HEK293 (cell line): Measurements from ENCODE around the gene PLPPR2.
A peak's percentile ranks its signal among the peaks of the same experiment; 100 is the strongest.

Source experiments
- KLF10 ChIP-seq: fragments of 450-650 bp; IDR thresholded peaks from 2 replicates; pipeline ENCODE4 v1.5.1; 2018; ENCODE audit warnings: missing biosample characterization, mild to moderate bottlenecking, missing genetic modification characterization
- OSR2 ChIP-seq: fragments of 450-650 bp; formaldehyde crosslinking; IDR thresholded peaks from 2 replicates; pipeline ENCODE4 v1.5.1; 2016; ENCODE audit warnings: missing biosample characterization, missing genetic modification characterization
- PRDM4 ChIP-seq: fragments of 450-650 bp; formaldehyde crosslinking; IDR thresholded peaks from 2 replicates; pipeline ENCODE4 v1.5.1; 2017; ENCODE audit warnings: missing biosample characterization, missing genetic modification characterization
- SCRT2 ChIP-seq: fragments of 450-650 bp; formaldehyde crosslinking; IDR thresholded peaks from 2 replicates; pipeline ENCODE4 v1.5.1; 2016; ENCODE audit warnings: missing biosample characterization, missing genetic modification characterization
- SP7 ChIP-seq: fragments of 450-650 bp; formaldehyde crosslinking; IDR thresholded peaks from 2 replicates; pipeline ENCODE4 v1.5.1; 2016; ENCODE audit warnings: missing biosample characterization, missing genetic modification characterization
- ZNF121 ChIP-seq: fragments of 450-650 bp; formaldehyde crosslinking; IDR thresholded peaks from 2 replicates; pipeline ENCODE4 v1.5.1; 2016; ENCODE audit warnings: missing biosample characterization, missing genetic modification characterization
- ZNF157 ChIP-seq: fragments of 450-650 bp; formaldehyde crosslinking; IDR thresholded peaks from 2 replicates; pipeline ENCODE4 v1.5.1; 2016; ENCODE audit warnings: missing biosample characterization, missing genetic modification characterization
- ZNF175 ChIP-seq: fragments of 450-650 bp; formaldehyde crosslinking; IDR thresholded peaks from 2 replicates; pipeline ENCODE4 v1.5.1; 2016; ENCODE audit warnings: missing biosample characterization, missing genetic modification characterization
- ZNF184 ChIP-seq: fragments of 450-650 bp; IDR thresholded peaks from 2 replicates; pipeline ENCODE4 v1.5.1; 2018; ENCODE audit warnings: missing biosample characterization, mild to moderate bottlenecking, missing genetic modification characterization
- ZNF24 ChIP-seq: fragments of 450-650 bp; formaldehyde crosslinking; IDR thresholded peaks from 2 replicates; pipeline ENCODE4 v1.5.1; 2016; ENCODE audit warnings: missing biosample characterization, missing genetic modification characterization
- ZNF404 ChIP-seq: fragments of 450-650 bp; formaldehyde crosslinking; IDR thresholded peaks from 2 replicates; pipeline ENCODE4 v1.5.1; 2017; ENCODE audit warnings: missing biosample characterization, missing genetic modification characterization
- ZNF423 ChIP-seq: fragments of 450-650 bp; formaldehyde crosslinking; IDR thresholded peaks from 2 replicates; pipeline ENCODE4 v1.5.1; 2016; ENCODE audit warnings: missing biosample characterization, missing genetic modification characterization
- ZNF48 ChIP-seq: fragments of 450-650 bp; formaldehyde crosslinking; IDR thresholded peaks from 2 replicates; pipeline ENCODE4 v1.5.1; 2016; ENCODE audit warnings: missing biosample characterization, missing genetic modification characterization
- ZNF548 ChIP-seq: fragments of 450-650 bp; formaldehyde crosslinking; IDR thresholded peaks from 2 replicates; pipeline ENCODE4 v1.5.1; 2016; ENCODE audit warnings: missing biosample characterization, missing genetic modification characterization
- ZNF585B ChIP-seq: fragments of 450-650 bp; formaldehyde crosslinking; IDR thresholded peaks from 2 replicates; pipeline ENCODE4 v1.5.1; 2016; ENCODE audit warnings: missing biosample characterization, missing genetic modification characterization
- ZNF623 ChIP-seq: fragments of 450-650 bp; formaldehyde crosslinking; IDR thresholded peaks from 2 replicates; pipeline ENCODE4 v1.5.1; 2016; ENCODE audit warnings: missing biosample characterization, missing genetic modification characterization
- ZNF664 ChIP-seq: fragments of 450-650 bp; formaldehyde crosslinking; IDR thresholded peaks from 2 replicates; pipeline ENCODE4 v1.5.1; 2016; ENCODE audit warnings: missing biosample characterization, missing genetic modification characterization
- ZNF677 ChIP-seq: fragments of 450-650 bp; IDR thresholded peaks from 2 replicates; pipeline ENCODE4 v1.5.0; 2018; ENCODE audit warnings: missing biosample characterization, mild to moderate bottlenecking, missing genetic modification characterization, moderate library complexity
- TF ChIP-seq, protein P1 (sequence below): fragments of 450-650 bp; formaldehyde crosslinking; IDR thresholded peaks from 2 replicates; pipeline ENCODE4 v1.5.1; 2017; ENCODE audit warnings: missing biosample characterization, mild to moderate bottlenecking, missing genetic modification characterization, moderate library complexity
- TF ChIP-seq, protein P2 (sequence below): fragments of 450-650 bp; formaldehyde crosslinking; IDR thresholded peaks from 2 replicates; pipeline ENCODE4 v1.5.1; 2016; ENCODE audit warnings: missing biosample characterization, missing genetic modification characterization
- TF ChIP-seq, protein P3 (sequence below): fragments of 450-650 bp; formaldehyde crosslinking; IDR thresholded peaks from 2 replicates; pipeline ENCODE4 v1.5.1; 2016; ENCODE audit warnings: missing biosample characterization, missing genetic modification characterization
- TF ChIP-seq, protein P4 (sequence below): fragments of 450-650 bp; formaldehyde crosslinking; IDR thresholded peaks from 2 replicates; pipeline ENCODE4 v1.5.1; 2016; ENCODE audit warnings: missing biosample characterization, missing genetic modification characterization
- TF ChIP-seq, protein P5 (sequence below): fragments of 450-650 bp; formaldehyde crosslinking; IDR thresholded peaks from 2 replicates; pipeline ENCODE4; 2016; ENCODE audit warnings: missing biosample characterization, missing genetic modification characterization
- TF ChIP-seq, protein P6 (sequence below): fragments of 450-650 bp; formaldehyde crosslinking; conservative IDR thresholded peaks from 2 replicates; pipeline ENCODE4 v1.5.1; 2016; ENCODE audit warnings: low read depth, missing biosample characterization, missing genetic modification characterization

The PLPPR2 gene

DNA sequence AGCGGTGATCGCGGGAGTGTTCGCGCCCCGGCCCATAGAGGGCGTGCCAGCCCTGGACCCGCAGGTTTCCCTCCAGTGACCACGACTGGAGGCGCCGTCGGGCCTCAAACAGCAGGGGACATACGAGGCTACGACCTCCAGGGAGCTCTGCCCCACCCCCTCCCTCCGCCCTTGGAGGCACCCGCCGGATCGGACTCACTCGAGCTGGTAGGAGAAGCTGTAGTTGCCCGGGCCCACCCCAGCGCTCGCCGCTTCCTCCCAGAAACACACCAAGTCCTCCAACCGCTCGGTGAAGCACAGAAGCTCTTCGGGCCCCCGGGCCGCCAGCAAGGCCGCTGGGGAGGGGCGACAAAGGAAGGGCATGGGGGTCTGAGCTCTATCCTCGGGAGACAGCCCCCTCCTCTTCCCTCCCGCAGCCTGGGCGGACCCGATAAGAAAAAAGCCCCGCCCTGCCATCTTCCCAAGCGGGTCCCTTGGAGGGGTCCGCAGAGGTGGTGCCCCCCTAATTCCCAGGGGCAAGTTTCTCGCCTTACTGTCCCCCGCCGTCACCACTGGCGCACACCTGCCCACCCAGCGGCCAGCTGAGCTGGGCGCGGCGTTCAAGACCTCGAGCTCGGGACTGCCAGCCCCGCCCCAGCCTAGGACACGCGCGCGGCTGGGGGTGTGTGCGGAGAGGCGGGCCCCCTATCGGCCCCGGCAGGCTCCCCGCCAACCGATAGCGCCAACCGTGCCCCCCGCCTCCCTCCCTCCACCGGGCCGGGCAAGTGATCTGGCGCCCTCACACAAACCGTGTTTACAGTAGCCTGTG is 27.9 kb downstream of the PLPPR2 start (continued):
- TF ChIP-seq, protein P1, sequence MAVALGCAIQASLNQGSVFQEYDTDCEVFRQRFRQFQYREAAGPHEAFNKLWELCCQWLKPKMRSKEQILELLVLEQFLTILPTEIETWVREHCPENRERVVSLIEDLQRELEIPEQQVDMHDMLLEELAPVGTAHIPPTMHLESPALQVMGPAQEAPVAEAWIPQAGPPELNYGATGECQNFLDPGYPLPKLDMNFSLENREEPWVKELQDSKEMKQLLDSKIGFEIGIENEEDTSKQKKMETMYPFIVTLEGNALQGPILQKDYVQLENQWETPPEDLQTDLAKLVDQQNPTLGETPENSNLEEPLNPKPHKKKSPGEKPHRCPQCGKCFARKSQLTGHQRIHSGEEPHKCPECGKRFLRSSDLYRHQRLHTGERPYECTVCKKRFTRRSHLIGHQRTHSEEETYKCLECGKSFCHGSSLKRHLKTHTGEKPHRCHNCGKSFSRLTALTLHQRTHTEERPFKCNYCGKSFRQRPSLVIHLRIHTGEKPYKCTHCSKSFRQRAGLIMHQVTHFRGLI (tag by site-specific recombination), result 0 out of 2 replicates have a peak, but pooled peaks have one; percentile 22
- TF ChIP-seq SCRT2 (tag by site-specific recombination), result no peak
- no peak for TF ChIP-seq ZNF175 (tag by site-specific recombination)
- TF ChIP-seq OSR2 (tag by site-specific recombination), result no peak; the same call in 1 of the 2 replicates
- no peak for TF ChIP-seq ZNF664 (tag by site-specific recombination)
- no peak for TF ChIP-seq ZNF48
- no peak for TF ChIP-seq ZNF404 (tag by site-specific recombination)
- no peak for TF ChIP-seq ZNF623 (tag by site-specific recombination)
- no peak for TF ChIP-seq ZNF423 (tag by site-specific recombination)
- TF ChIP-seq, protein P2, sequence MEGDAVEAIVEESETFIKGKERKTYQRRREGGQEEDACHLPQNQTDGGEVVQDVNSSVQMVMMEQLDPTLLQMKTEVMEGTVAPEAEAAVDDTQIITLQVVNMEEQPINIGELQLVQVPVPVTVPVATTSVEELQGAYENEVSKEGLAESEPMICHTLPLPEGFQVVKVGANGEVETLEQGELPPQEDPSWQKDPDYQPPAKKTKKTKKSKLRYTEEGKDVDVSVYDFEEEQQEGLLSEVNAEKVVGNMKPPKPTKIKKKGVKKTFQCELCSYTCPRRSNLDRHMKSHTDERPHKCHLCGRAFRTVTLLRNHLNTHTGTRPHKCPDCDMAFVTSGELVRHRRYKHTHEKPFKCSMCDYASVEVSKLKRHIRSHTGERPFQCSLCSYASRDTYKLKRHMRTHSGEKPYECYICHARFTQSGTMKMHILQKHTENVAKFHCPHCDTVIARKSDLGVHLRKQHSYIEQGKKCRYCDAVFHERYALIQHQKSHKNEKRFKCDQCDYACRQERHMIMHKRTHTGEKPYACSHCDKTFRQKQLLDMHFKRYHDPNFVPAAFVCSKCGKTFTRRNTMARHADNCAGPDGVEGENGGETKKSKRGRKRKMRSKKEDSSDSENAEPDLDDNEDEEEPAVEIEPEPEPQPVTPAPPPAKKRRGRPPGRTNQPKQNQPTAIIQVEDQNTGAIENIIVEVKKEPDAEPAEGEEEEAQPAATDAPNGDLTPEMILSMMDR (tag by site-specific recombination), result peak; percentile 92
- no peak; the same call in none of the 2 replicates for TF ChIP-seq ZNF24 (tag by site-specific recombination)
- TF ChIP-seq, protein P3, sequence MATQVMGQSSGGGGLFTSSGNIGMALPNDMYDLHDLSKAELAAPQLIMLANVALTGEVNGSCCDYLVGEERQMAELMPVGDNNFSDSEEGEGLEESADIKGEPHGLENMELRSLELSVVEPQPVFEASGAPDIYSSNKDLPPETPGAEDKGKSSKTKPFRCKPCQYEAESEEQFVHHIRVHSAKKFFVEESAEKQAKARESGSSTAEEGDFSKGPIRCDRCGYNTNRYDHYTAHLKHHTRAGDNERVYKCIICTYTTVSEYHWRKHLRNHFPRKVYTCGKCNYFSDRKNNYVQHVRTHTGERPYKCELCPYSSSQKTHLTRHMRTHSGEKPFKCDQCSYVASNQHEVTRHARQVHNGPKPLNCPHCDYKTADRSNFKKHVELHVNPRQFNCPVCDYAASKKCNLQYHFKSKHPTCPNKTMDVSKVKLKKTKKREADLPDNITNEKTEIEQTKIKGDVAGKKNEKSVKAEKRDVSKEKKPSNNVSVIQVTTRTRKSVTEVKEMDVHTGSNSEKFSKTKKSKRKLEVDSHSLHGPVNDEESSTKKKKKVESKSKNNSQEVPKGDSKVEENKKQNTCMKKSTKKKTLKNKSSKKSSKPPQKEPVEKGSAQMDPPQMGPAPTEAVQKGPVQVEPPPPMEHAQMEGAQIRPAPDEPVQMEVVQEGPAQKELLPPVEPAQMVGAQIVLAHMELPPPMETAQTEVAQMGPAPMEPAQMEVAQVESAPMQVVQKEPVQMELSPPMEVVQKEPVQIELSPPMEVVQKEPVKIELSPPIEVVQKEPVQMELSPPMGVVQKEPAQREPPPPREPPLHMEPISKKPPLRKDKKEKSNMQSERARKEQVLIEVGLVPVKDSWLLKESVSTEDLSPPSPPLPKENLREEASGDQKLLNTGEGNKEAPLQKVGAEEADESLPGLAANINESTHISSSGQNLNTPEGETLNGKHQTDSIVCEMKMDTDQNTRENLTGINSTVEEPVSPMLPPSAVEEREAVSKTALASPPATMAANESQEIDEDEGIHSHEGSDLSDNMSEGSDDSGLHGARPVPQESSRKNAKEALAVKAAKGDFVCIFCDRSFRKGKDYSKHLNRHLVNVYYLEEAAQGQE (tag by site-specific recombination), result no peak
- peak; percentile 47; the same call in 1 of the 2 replicates for TF ChIP-seq ZNF121 (tag by site-specific recombination)
- no peak for TF ChIP-seq ZNF677 (tag by site-specific recombination)
- peak; percentile 97 for TF ChIP-seq KLF10 (tag by site-specific recombination)
- TF ChIP-seq, protein P4, sequence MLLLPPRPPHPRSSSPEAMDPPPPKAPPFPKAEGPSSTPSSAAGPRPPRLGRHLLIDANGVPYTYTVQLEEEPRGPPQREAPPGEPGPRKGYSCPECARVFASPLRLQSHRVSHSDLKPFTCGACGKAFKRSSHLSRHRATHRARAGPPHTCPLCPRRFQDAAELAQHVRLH, result peak; percentile 85
- TF ChIP-seq, protein P5, sequence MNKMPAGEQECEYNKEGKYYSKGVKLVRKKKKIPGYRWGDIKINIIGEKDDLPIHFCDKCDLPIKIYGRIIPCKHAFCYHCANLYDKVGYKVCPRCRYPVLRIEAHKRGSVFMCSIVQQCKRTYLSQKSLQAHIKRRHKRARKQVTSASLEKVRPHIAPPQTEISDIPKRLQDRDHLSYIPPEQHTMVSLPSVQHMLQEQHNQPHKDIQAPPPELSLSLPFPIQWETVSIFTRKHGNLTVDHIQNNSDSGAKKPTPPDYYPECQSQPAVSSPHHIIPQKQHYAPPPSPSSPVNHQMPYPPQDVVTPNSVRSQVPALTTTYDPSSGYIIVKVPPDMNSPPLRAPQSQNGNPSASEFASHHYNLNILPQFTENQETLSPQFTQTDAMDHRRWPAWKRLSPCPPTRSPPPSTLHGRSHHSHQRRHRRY, result no peak
- no peak for TF ChIP-seq ZNF157 (tag by site-specific recombination)
- no peak for TF ChIP-seq ZNF184
- TF ChIP-seq PRDM4 (tag by site-specific recombination), result no peak
- TF ChIP-seq, protein P6, sequence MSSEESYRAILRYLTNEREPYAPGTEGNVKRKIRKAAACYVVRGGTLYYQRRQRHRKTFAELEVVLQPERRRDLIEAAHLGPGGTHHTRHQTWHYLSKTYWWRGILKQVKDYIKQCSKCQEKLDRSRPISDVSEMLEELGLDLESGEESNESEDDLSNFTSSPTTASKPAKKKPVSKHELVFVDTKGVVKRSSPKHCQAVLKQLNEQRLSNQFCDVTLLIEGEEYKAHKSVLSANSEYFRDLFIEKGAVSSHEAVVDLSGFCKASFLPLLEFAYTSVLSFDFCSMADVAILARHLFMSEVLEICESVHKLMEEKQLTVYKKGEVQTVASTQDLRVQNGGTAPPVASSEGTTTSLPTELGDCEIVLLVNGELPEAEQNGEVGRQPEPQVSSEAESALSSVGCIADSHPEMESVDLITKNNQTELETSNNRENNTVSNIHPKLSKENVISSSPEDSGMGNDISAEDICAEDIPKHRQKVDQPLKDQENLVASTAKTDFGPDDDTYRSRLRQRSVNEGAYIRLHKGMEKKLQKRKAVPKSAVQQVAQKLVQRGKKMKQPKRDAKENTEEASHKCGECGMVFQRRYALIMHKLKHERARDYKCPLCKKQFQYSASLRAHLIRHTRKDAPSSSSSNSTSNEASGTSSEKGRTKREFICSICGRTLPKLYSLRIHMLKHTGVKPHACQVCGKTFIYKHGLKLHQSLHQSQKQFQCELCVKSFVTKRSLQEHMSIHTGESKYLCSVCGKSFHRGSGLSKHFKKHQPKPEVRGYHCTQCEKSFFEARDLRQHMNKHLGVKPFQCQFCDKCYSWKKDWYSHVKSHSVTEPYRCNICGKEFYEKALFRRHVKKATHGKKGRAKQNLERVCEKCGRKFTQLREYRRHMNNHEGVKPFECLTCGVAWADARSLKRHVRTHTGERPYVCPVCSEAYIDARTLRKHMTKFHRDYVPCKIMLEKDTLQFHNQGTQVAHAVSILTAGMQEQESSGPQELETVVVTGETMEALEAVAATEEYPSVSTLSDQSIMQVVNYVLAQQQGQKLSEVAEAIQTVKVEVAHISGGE (tag by site-specific recombination), result peak; percentile 27; the same call in 1 of the 2 replicates
- no peak for TF ChIP-seq ZNF548 (tag by site-specific recombination)
- no peak for TF ChIP-seq ZNF585B (tag by site-specific recombination)
- TF ChIP-seq SP7 (tag by site-specific recombination), result peak; percentile 31
